ENCODE data around the gene RTP2. TPM values are rescaled to one million over a fixed set of nuclear protein-coding genes. Genes with fewer than 3 reads are reported as not detected.

Gene RTP2
- total and polyA plus RNA-seq, 2 donors (not counting 1 experiment from before 2014, with no cell fraction given): not detected

DNA sequence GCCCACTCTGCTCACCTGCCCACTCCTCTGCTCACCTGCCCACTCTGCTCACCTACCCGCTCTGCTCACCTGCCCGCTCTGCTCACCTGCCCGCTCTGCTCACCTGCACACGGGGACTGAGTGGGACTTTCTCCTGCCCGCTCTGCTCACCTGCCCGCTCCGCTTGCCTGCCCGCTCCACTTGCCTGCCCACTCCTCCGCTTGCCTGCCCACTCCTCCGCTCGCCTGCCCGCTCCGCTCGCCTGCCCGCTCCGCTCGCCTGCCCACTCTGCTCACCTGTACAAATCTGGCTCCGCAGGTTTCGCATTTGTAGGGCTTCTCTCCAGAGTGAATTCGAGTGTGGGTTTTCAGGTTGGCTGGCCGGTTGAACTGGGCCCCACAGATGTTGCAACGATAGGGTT is 22.9 kb upstream of the RTP2 start:
- Mint-ChIP-seq H3K27ac (no peak overlapping the region), H3K9me3 (ENCODE audit: insufficient read depth) (no peaks in the 10 kb centered on the region), H3K27me3 (no peaks in the 10 kb centered on the region), H3K4me1 (no peaks in the 10 kb centered on the region), H3K4me3 (no peak overlapping the region)
- ChIA-PET POLR2A (no interaction called here), CTCF (no interaction called here)
- no peak overlapping the region for H3K4me3 ChIP-seq (ENCODE audit: control extremely low read depth in 1 of 5, extremely low read depth in 1 of 5, insufficient read depth in 1 of 5, low read depth in 2 of 5, low read length in 4 of 5)
- H3K27me3 ChIP-seq (replicated peaks in 1 of 4; ENCODE audit: control extremely low read depth in 1 of 4, control insufficient read depth in 3 of 4, insufficient read depth in 4 of 4, low read length in 3 of 4): no peaks in the 10 kb centered on the region
- DNase-seq: no peak
- 98% methylated on average over 17 of the region's 22 CpGs for WGBS (ENCODE audit: insufficient coverage)
- peaks cover 4 to 86% of the 10 kb centered on the region in 2 experiments for H3K36me3 ChIP-seq (replicated peaks in 1 of 2; ENCODE audit: control extremely low read depth in 1 of 2, control insufficient read depth in 1 of 2, extremely low read depth in 1 of 2, insufficient read depth in 2 of 2, low read length in 1 of 2)
- H3K9ac ChIP-seq (ENCODE audit: low read length): no peak overlapping the region
- no peaks in the 10 kb centered on the region for H3K4me1 ChIP-seq (ENCODE audit: control insufficient read depth in 2 of 2, insufficient read depth in 2 of 2, low read length in 2 of 2)
- H3K79me2 ChIP-seq (ENCODE audit: control insufficient read depth, insufficient read depth, low read length): no peaks in the 10 kb centered on the region
- no peak for ATAC-seq (ENCODE audit: low read depth)
- no peak overlapping the region for H2AFZ ChIP-seq (ENCODE audit: insufficient read depth, low read depth, low read length, poor library complexity, severe bottlenecking)
- TF ChIP-seq EZH2 (IDR thresholded peaks at IDR 0.05; ENCODE audit: borderline replicate concordance, insufficient read depth, low read depth, low read length, poor library complexity, severe bottlenecking): no peak
- no peak for TF ChIP-seq CTCF (IDR thresholded peaks at IDR 0.05)
- H4K20me1 ChIP-seq (ENCODE audit: control insufficient read depth, insufficient read depth, low read length, poor library complexity, severe bottlenecking): peaks cover 9% of the 10 kb centered on the region
- H3K9me3 ChIP-seq (ENCODE audit: control extremely low read depth in 1 of 3, control insufficient read depth in 2 of 3, insufficient read depth in 1 of 3, low read length in 2 of 3): no peaks in the 10 kb centered on the region
- intact Hi-C loops (cut with micrococcal nuclease): no loop called here
- H3K4me2 ChIP-seq (replicated peaks; ENCODE audit: low read depth, low read length, poor library complexity, severe bottlenecking): no peak overlapping the region
- no peak overlapping the region for H3K27ac ChIP-seq (ENCODE audit: low read length in 2 of 2)

DNA sequence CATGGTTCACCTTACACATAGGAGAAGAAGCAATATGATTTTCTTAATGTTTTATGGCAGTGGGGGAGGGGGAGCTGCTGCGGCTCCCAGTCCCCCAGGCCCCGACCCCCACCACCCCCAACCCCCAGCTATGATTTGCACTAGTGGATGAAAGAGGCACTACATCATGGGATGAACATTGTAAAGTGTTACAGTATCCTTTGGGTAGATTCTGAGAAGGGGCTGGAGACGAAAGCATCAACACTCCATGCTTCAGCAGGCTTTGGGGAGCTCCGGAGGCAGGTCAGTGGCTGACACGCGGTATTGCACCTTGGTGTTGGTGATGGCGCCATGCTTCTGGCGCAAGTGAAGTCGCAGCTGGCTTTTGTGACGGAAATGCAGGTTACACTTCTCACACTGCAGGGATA is 19.9 kb upstream of the RTP2 start:
- Histone ChIP-seq H3K27ac (ENCODE audit: low read length in 2 of 2) (no peak overlapping the region), H2AFZ (ENCODE audit: insufficient read depth, low read depth, low read length, poor library complexity, severe bottlenecking) (no peak overlapping the region), H3K4me3 (ENCODE audit: control extremely low read depth in 1 of 5, extremely low read depth in 1 of 5, insufficient read depth in 1 of 5, low read depth in 2 of 5, low read length in 4 of 5) (no peak overlapping the region), H3K9ac (ENCODE audit: low read length) (no peak overlapping the region), H3K27me3 (replicated peaks in 1 of 4; ENCODE audit: control extremely low read depth in 1 of 4, control insufficient read depth in 3 of 4, insufficient read depth in 4 of 4, low read length in 3 of 4) (no peaks in the 10 kb centered on the region), H3K9me3 (ENCODE audit: control extremely low read depth in 1 of 3, control insufficient read depth in 2 of 3, insufficient read depth in 1 of 3, low read length in 2 of 3) (no peaks in the 10 kb centered on the region), H4K20me1 (ENCODE audit: control insufficient read depth, insufficient read depth, low read length, poor library complexity, severe bottlenecking) (no peaks in the 10 kb centered on the region), H3K36me3 (replicated peaks in 1 of 2; ENCODE audit: control extremely low read depth in 1 of 2, control insufficient read depth in 1 of 2, extremely low read depth in 1 of 2, insufficient read depth in 2 of 2, low read length in 1 of 2) (peaks cover 2 to 57% of the 10 kb centered on the region in 2 experiments), H3K4me1 (ENCODE audit: control insufficient read depth in 2 of 2, insufficient read depth in 2 of 2, low read length in 2 of 2) (no peaks in the 10 kb centered on the region), H3K4me2 (replicated peaks; ENCODE audit: low read depth, low read length, poor library complexity, severe bottlenecking) (no peak overlapping the region), H3K79me2 (ENCODE audit: control insufficient read depth, insufficient read depth, low read length) (no peaks in the 10 kb centered on the region)
- POLR2A ChIA-PET: no interaction called here
- H3K9me3 Mint-ChIP-seq (ENCODE audit: insufficient read depth): no peaks in the 10 kb centered on the region
- DNase-seq: no peak
- TF ChIP-seq EZH2 (IDR thresholded peaks at IDR 0.05; ENCODE audit: borderline replicate concordance, insufficient read depth, low read depth, low read length, poor library complexity, severe bottlenecking): no peak
- no peak for TF ChIP-seq CTCF (IDR thresholded peaks at IDR 0.05)
- no peak overlapping the region for H3K4me3 Mint-ChIP-seq
- H3K27me3 Mint-ChIP-seq: no peaks in the 10 kb centered on the region
- no peak overlapping the region for H3K27ac Mint-ChIP-seq
- intact Hi-C loops (cut with micrococcal nuclease): no loop called here
- ATAC-seq (ENCODE audit: low read depth): no peak
- H3K4me1 Mint-ChIP-seq: no peaks in the 10 kb centered on the region
- 93% methylated on average over 8 of the region's 10 CpGs for WGBS (ENCODE audit: insufficient coverage)
- CTCF ChIA-PET: interaction anchor here (0.6 to 1.5 kb wide), 2 partner anchors 10 to 765 kb away, joined by 3 to 4 read pairs; no protein-coding TSS in a partner anchor

All from B cell (primary cell).